Kidney (tissue), 14 donors: ENCODE measurements around the gene SAMD7. TPM values are rescaled to one million over a fixed set of nuclear protein-coding genes. Genes with fewer than 3 reads are reported as not detected.
A peak's percentile ranks its signal among the peaks of the same experiment; 100 is the strongest.

Experiments
- DNase-seq, 5 donors: peaks; one replicate each; pipeline ENCODE4 v3.0.0-alpha.2; 2013 to 2020
- FAIRE-seq: peaks from 2 replicates; lab custom pipeline; 2012; peaks lifted over from hg19 to GRCh38; lab: Jason Lieb, UNC
- H3K27ac ChIP-seq, 2 donors: one replicate each; pipeline ENCODE4 v1.7.0; 2013; ENCODE audit warnings: low read depth in 2 of 2, low read length in 2 of 2, inconsistent platforms in 1 of 2
- H3K27me3 ChIP-seq: one replicate; pipeline ENCODE4 v1.7.1; 2013; ENCODE audit warnings: low read length, inconsistent platforms; ENCODE audit not compliant: control insufficient read depth, insufficient read depth
- H3K36me3 ChIP-seq, 3 donors: one replicate each; pipeline versions ENCODE4 v1.7.0 to v1.7.1; 2013; ENCODE audit warnings: low read length in 3 of 3, control low read depth in 1 of 3, inconsistent platforms in 1 of 3; ENCODE audit not compliant: insufficient read depth in 3 of 3, control insufficient read depth in 2 of 3
- H3K4me1 ChIP-seq, 3 donors: one replicate each; pipeline versions ENCODE4 v1.7.0 to v1.7.1; 2013; ENCODE audit warnings: low read length in 3 of 3, inconsistent platforms in 1 of 3, low read depth in 1 of 3; ENCODE audit not compliant: control insufficient read depth in 2 of 3, insufficient read depth in 2 of 3
- H3K4me3 ChIP-seq, 3 donors: one replicate each; pipeline versions ENCODE4 v1.7.0 to v1.8.1; 2013; ENCODE audit warnings: low read length in 3 of 3, control low read depth in 1 of 3, inconsistent platforms in 1 of 3
- H3K9ac ChIP-seq, 3 donors: one replicate each; pipeline versions ENCODE4 v1.7.0 to v1.7.1; 2013; ENCODE audit warnings: low read length in 3 of 3, control low read depth in 1 of 3, inconsistent platforms in 1 of 3
- H3K9me3 ChIP-seq, 3 donors: one replicate each; pipeline versions ENCODE4 v1.7.0 to v1.7.1; 2013; ENCODE audit warnings: low read length in 3 of 3, control low read depth in 1 of 3, inconsistent platforms in 1 of 3; ENCODE audit not compliant: control insufficient read depth in 2 of 3, insufficient read depth in 1 of 3
- CTCF ChIP-seq: IDR thresholded peaks from 3 replicates; pipeline ENCODE4 v1.5.1; 2012; ENCODE audit warnings: mild to moderate bottlenecking, moderate library complexity, borderline replicate concordance; ENCODE audit not compliant: insufficient read depth; ENCODE audit errors: extremely low read depth
- intact Hi-C: fragments of 100-400 bp; cut with DNase I; formaldehyde crosslinking; loops from one replicate; pipeline ENCODE4 v1.11.1; 2022
- polyA plus RNA-seq: library from polyadenylated mRNA; stranded (reverse); fragments of 350-450 nt; fragmentation: Illumina TruSeq; extraction: RNeasy Lipid Tissue Mini Kit (QIAGEN cat#74804); gene quantifications from one replicate; pipeline ENCODE4 v1.2.3, GENCODE V29; 2014; ENCODE audit warnings: low read depth, low replicate concordance; ENCODE audit not compliant: insufficient read depth
- total RNA-seq: library from RNA; stranded (reverse); fragmentation: NEBNext Ultra II Directional; extraction: Animal tissue kit (Norgen Biotek cat#: 25700); gene quantifications from one replicate; pipeline ENCODE4 v1.2.1, GENCODE V29; 2021
- donor health status: control.
- donor health status: control.
- donor health status: control.
- donor health status: control.
- donor health status: control.
- donor health status: DM: yes; HTN: yes; CAD: no.
- donor health status: Normal renal cell carcinoma (clear cell type).

The SAMD7 gene
- total and polyA plus RNA-seq, 2 donors from 2014 or later = not detected

GRCh38 chr3:169945313-169945712 lies 33.9 kb downstream of the SAMD7 start:
- Histone ChIP-seq H3K27me3 (no peaks in the 10 kb centered on the region), H3K27ac (no peak overlapping the region), H3K4me3 (no peak overlapping the region), H3K9me3 (no peaks in the 10 kb centered on the region), H3K9ac (no peak overlapping the region), H3K36me3 (no peaks in the 10 kb centered on the region), H3K4me1 (no peaks in the 10 kb centered on the region)
- intact Hi-C loops = no loop called here
- TF ChIP-seq CTCF = no peak
- peak in 2 of 5 donors; percentile 27 to 44 for DNase-seq
- FAIRE-seq = no peak

GRCh38 chr3:169946336-169946735 lies 35.0 kb downstream of the SAMD7 start:
- DNase-seq = no peak
- no peak for TF ChIP-seq CTCF
- Histone ChIP-seq H3K9ac (no peak overlapping the region), H3K4me1 (no peaks in the 10 kb centered on the region), H3K27me3 (no peaks in the 10 kb centered on the region), H3K27ac (no peak overlapping the region), H3K9me3 (no peaks in the 10 kb centered on the region), H3K36me3 (no peaks in the 10 kb centered on the region), H3K4me3 (no peak overlapping the region)
- intact Hi-C loops = no loop called here
- FAIRE-seq = no peak

GRCh38 chr3:169948559-169949448 lies 37.4 kb downstream of the SAMD7 start:
- H3K36me3 ChIP-seq = no peaks in the 10 kb centered on the region
- no peak overlapping the region for H3K4me3 ChIP-seq
- FAIRE-seq = no peak
- no peak overlapping the region for H3K9ac ChIP-seq
- intact Hi-C loops = no loop called here
- no peaks in the 10 kb centered on the region for H3K4me1 ChIP-seq
- peak in 1 of 5 donors; percentile 12 for DNase-seq
- H3K9me3 ChIP-seq = no peaks in the 10 kb centered on the region
- TF ChIP-seq CTCF = no peak
- H3K27ac ChIP-seq = no peak overlapping the region
- H3K27me3 ChIP-seq = no peaks in the 10 kb centered on the region
